GM18870 (cell line): ENCODE results near the gene PLD2.

ENCODE experiments used
- ATAC-seq: cut with Tn5 transposase; IDR thresholded peaks from one replicate; pipeline ENCODE4 v1.9.1; 2021; ENCODE audit warnings: moderate library complexity; ENCODE audit not compliant: unreplicated experiment

PLD2 gene, protein sequence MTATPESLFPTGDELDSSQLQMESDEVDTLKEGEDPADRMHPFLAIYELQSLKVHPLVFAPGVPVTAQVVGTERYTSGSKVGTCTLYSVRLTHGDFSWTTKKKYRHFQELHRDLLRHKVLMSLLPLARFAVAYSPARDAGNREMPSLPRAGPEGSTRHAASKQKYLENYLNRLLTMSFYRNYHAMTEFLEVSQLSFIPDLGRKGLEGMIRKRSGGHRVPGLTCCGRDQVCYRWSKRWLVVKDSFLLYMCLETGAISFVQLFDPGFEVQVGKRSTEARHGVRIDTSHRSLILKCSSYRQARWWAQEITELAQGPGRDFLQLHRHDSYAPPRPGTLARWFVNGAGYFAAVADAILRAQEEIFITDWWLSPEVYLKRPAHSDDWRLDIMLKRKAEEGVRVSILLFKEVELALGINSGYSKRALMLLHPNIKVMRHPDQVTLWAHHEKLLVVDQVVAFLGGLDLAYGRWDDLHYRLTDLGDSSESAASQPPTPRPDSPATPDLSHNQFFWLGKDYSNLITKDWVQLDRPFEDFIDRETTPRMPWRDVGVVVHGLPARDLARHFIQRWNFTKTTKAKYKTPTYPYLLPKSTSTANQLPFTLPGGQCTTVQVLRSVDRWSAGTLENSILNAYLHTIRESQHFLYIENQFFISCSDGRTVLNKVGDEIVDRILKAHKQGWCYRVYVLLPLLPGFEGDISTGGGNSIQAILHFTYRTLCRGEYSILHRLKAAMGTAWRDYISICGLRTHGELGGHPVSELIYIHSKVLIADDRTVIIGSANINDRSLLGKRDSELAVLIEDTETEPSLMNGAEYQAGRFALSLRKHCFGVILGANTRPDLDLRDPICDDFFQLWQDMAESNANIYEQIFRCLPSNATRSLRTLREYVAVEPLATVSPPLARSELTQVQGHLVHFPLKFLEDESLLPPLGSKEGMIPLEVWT

DNA sequence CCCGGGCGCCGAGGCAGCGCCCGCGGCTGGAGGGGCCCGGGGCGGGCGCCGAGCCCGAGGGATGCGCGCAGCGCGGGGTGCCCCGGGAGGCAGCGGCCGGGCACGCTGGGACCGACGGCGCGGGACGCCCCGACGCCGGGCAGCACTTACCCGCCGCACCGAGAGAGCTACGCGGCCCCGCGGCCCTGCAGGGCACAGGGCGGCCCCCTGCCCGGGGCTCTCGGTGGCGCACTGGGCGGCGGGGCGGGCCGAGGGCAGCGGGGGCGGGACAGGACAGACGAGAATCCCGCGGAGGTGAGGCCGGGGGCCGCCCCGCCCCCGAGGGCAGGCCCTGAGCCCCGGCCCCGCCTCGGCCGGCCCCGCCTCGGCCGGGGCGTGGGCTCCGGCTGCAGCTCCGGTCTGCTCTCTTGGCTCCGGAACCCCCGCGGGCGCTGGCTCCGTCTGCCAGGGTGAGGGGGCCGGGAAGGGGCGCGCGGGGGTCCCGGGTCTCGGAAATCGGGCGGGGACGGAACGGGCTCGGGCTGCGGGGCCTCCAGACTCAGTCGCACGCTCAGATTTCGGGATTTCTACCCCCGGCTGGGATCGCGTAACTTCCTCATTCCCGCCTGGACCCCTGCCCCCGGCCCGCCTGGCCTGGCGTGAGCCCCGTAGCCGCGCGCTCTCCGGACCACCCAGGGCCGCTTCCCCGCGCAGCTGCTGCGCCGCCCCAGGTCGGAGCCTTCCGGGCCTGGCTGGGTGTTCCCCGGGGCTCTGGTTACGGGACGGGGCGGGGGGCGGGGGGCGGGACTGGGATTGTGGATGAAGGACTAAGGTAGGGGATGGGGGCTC lies at the start of gene PLD2:
Gene PLD2 (plus strand): TSS at position 376 of the 828 bp plus-strand sequence. CDS start 621 bp downstream, outside the sequence.
- no peak for ATAC-seq

DNA sequence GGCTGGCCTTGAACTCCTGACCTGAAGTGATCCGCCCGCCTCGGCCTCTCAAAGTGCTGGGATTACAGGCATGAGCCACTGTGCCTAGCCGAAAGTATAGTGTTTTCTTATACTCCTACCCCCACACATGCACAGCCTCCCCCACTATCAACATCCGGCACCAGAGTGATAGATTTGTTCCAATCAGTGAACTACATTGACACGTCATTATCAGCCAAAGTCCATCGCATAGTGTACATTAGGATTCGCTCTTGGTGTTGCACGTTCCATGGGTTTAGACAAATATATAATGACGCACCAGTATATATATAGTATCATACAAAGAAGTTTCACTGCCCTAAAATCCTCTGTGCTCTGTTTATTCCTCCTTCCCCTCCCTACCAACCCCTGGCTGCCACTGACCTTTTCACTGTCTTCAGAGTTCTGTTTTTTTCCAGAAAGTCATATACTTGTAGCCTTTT lies 47.1 kb upstream of the PLD2 start:
- no peak for ATAC-seq

DNA sequence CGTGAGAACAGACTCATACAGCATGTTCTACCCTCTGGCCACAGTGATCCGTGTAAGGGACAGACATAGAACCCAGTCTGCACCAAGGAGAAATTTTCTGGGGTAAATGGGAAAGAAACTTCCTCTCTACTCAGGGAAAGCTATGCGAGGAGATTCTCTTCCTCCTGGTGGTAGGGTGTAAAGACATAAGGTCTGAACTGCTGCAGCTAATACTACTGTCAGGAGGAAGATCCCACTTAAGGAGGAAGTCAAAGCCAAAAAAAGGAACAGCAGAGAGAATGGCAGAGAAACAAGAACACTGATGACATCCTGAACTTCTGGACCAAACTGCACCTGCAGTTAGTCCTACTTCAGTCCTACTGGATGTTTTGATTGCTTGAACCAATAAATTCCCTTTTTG lies 42.4 kb upstream of the PLD2 start:
- ATAC-seq = no peak

DNA sequence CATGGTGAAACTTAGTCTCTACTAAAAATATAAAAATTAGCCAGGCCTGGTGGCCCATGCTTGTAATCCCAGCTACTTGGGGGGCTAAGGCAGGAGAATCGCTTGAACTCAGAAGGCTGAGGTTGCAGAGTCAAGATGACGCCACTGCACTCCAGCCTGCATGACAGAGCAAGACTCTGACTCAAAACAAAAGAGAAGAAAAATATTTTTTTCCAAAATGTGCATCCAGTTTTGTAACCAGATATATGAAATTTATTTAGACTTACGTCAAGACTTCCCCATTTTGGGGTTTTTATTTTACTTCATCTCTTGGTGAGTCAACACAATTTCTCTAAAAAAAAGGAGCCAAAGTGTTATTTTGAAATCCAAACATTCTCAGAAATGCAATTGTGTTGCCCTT lies 40.8 kb upstream of the PLD2 start:
- no peak for ATAC-seq

DNA sequence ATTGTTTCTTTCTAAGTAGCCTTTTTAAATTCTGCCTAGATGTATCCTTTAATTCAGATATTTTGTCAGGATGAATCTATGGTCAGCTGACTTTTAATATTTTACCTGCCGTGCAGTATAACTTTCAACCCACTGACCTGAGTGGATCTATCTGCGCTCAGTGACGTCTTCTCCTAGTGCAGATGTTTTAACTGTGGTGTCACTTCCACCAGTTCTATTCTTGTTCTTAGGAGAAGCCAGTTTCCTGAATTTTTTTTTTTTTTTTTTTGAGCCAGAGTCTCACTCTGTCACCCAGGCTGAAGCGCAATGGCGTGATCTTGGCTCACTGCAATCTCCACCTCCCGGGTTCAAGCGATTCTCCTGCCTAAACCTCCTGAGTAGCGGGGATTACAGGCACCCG lies 40.2 kb upstream of the PLD2 start:
- ATAC-seq = no peak

DNA sequence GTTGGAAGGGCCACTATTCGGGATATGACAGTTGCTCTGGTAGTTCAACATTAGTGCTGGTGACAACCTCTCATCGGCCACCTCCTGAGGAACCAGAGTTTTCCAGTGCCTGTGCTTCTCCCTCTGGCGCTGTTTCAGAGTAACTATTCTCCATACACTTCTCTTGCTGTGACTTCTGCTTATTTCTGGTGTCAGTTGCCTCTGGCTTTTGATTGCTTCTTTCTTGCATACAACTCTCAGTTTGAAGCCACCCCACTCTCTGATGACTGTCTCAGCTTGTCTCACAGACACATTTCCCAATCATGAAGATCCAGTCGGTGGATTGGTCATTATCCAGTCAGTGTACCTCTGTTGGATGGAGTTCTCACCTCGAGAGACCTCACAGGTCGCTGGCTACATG lies 38.7 kb upstream of the PLD2 start:
- no peak for ATAC-seq

DNA sequence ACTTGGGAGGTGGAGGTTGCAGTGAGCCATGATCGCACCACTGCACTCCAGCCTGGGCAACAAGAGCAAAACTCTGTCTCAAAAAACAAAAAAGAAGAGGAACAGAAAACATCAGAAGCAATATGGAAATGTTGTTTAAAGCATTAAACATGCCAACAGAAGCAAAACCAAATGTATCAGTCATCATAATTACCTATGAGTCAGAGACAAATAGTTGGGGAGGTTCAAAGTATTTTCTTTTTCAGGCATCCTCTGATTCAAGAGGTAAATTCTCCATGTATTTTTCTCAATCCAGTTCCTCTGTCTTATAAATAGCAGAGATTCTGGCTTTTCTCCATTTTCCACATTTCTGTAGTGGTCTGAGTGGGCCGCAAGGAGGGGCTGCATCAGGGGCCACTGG lies 37.3 kb upstream of the PLD2 start:
- ATAC-seq = no peak

DNA sequence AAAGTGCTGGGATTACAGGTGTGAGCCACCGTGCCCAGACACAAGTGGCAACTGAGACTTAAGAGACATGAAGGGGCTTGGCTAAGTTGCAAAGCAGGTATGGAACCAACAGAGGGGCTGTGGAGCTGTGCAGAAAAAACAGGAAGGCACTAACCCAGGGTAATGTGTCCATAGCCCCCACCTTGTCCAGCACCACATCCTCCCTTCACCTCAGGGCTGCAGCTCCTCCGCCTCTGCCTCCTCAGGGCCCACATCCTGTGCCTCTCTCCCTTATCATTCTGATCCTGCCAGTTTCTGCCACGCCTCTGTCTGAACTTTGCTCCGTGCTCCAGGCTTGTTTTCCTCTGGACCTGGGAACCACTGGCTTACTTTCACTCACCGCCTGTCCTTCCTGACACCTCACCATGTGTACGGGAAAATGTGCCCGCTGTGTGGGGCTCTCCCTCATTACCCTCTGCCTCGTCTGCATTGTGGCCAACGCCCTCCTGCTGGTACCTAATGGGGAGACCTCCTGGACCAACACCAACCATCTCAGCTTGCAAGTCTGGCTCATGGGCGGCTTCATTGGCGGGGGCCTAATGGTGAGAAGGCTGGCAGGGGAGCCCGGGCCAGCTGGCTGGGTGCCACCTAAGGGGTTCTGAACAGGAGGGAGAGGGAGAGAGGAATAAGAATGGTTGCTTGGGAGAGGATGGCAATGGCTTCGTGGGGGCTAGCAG lies 35.3 kb upstream of the PLD2 start, which contains the start of gene TM4SF5:
Gene TM4SF5 (plus strand): TSS at position 368 of the 716 bp plus-strand sequence. CDS start 37 bp downstream, at position 405.
- no peak for ATAC-seq

DNA sequence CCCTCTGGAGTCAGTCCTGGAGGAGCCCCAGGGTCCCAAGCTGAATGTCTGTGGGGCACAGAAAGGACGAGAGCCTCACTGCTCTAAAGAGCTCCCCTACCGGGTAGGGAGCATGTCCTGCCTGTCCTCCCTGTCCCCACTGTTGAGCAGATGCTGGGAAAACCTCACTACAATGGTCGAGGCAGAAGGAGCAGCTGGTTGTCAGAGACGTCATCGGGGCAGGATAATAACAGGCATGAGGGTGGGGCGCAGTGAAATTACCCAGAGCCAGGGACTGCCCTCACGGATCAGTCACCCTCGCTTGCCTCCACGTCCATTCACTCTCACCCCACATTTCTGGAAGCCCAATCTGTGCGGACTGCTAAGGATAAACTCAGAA lies 34.7 kb upstream of the PLD2 start:
- no peak for ATAC-seq

DNA sequence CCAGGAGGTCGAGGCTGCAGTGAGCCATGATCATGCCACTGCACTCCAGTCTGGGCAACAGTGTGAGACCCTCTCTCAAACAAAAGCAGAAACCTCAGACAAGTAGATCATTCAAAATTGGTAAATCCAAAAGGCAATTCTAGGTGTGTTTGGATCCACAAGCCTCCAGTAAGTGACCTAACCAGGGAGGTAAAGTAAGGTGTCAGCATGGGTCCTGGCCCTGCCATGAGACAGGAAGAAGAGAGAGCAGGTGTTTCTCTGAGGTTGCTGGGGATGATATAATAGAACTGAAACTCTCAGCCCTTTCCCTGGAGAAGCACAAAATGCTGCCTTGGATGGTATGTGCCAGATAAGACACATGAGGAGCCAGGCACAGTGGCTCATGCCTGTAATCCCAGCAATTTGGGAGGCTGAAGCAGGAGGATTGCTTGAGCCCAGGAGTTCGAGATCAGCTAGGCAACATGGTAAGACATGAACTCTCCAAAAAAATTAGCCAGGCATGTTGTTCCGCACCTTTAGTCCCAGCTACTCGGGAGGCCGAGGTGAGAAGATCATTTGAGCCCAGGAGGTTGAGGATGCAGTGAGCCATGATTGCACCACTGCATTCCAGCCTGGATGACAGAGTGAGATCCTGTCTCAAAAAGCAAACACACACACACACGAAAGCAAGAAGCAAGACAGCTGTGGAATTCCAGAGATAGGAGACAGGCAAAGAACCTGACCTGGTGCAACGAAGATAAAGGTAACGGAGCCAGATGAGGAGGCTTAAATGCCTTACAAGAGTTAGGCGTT lies 28.8 kb upstream of the PLD2 start:
- ATAC-seq = no peak

DNA sequence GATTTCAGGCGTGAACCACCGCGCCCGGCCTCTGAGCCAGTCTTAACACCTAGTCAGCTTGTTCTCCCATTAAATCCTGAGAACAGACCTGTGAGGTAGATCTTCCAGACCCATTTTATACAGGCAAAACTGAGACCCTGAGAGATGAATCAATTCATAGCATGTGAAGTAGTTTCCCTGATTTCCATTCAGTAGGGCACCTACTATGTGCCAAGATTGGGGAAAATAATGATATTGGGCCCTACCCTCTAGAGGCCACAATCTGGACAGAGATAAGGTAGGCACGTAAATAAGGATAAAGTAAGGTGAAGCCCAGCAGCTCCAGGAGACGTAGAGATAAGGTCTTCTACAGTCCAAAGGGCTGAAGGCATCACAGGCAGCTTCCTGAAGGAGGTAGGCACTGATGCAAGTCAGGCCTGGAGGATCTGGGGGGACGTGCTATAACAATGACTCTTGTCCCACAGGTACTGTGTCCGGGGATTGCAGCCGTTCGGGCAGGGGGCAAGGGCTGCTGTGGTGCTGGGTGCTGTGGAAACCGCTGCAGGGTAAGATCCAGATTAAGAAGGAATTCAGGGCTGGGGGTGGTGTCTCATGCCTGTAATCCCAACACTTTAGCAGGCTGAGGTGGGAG lies 26.5 kb upstream of the PLD2 start:
- no peak for ATAC-seq

DNA sequence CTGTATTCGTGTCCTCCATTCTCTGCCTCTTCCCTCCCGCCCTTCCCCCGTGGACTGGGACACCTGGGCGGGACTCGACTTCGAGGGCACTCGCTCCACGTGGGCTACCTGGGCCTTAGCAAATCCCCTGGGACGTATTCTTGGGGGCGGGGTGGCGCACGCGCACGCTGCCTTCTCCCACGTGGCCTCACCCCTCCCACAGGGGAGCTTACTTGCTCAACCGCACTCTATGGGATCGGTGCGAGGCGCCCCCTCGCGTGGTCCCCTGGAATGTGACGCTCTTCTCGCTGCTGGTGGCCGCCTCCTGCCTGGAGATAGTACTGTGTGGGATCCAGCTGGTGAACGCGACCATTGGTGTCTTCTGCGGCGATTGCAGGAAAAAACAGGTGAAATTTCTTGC lies 24.3 kb upstream of the PLD2 start:
- ATAC-seq = no peak

DNA sequence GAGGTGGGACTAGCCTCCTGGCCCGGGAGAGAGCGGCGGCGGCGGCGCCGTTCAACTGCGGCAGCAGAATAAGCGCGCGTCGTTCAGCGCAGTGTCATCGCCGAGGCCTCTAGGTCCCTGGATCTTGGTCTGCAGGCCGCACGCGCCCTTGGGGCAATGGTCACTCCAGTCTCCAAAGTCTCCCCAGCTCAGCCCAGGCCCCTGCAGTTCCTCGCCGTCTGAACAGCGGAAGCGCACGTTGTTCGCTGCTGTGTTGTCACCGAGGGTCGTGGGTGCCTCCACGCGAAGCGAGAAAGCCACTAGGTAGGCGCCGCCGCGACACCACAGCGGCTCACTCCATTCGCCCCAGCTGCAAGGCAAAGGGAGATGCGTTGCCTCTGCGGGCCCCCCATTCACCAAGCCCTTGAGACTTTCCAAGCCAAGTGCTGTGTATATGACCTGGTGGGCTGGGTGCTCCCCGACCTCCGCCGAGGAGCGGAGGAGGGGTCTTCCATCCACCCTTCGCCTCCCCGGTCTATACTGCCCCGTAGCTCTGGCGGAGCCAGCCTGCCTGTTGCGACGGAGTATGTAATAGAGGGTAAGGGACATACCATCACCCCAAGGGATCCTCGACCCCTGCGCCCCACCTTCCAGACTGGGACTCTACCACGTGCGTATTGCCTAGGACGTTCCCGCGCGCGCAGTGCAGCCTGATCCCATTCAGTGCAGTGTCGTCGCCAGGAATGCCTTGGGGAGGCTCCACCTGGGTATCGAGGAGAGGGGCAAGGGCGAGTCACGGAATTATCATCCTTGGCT lies 21.4 kb upstream of the PLD2 start:
- ATAC-seq = no peak

DNA sequence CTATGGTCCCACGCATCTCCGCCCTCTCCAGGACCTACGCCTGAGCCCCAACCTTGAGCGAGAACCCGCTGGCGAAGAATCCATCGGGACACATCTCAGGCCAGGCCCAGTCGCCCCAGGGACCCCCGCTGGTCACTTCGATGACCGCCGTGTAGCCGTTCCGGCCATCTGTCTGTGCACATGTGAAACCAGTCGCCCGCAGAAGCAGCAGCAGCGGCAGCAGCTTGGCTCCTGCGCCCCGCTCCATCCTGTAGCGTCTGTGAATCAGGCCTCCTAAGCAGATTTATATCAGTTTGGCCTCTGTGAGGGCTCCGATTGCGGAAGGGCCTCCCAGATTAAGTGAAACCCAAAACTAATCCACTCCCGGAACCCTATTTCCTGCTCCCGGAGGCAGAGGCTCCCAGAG lies 20.8 kb upstream of the PLD2 start, which contains the start of gene VMO1:
Gene VMO1 (minus strand): TSS at position 259 of the 406 bp plus-strand sequence. CDS start 12 bp downstream, at position 247.
- no peak for ATAC-seq

DNA sequence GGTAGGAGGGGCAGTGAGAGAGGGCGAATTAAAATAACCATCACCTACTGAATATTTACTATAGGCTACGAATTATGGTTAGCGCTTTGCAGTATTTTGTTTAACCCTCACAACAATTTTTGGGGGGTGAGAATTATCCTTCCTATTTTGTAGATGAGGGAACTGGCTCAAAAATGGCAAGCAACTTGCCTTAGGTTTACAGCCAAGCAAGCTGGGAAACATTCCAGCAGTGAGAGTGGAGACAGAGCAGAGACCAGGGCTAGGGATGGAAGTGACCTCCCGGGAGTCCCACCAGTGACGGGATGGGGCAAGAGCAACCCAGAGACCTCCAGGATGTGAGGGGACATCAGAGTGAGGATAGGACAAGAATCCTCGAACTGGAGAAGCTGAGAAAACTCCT lies 20.4 kb upstream of the PLD2 start:
- ATAC-seq = no peak

DNA sequence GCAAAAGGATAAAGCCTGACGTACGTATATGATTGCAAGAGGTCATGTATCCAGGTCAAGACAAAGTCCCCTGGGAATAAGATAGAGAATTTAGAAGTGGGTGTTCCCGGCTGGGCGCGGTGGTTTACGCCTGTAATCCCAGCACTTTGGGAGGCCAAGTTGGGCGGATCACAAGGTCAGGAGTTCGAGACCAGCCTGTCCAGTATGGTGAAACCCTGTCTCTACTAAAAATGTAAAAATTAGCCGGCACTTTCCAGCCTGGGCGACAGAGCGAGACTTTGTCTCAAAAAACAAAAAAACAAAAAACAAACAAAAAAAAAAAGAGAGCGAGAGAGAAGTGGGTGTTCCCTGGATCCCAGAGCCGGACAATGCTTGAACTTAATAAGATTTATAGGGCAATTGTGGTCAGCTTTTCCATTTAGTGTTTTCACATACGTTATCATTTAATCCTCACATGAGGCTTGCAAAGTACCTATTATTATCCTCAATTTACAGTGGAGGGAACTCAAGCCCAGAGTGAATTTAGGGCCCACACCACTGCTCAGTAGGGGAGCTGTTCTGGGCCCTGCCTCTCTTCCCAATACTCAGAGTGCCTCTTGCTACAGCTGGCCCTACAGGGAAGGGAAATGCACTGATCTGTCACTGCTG lies 18.7 kb upstream of the PLD2 start:
- no peak for ATAC-seq
